GM12874 (cell line): ENCODE results near the gene DPYSL5.

ENCODE experiments used
- TF ChIP-seq, protein P1 (sequence below): IDR thresholded peaks from 2 replicates; pipeline ENCODE4 v1.5.1; 2011; ENCODE audit warnings: low read depth, mild to moderate bottlenecking, control low read depth, low read length, moderate library complexity; ENCODE audit not compliant: insufficient read depth

DPYSL5 gene

DNA sequence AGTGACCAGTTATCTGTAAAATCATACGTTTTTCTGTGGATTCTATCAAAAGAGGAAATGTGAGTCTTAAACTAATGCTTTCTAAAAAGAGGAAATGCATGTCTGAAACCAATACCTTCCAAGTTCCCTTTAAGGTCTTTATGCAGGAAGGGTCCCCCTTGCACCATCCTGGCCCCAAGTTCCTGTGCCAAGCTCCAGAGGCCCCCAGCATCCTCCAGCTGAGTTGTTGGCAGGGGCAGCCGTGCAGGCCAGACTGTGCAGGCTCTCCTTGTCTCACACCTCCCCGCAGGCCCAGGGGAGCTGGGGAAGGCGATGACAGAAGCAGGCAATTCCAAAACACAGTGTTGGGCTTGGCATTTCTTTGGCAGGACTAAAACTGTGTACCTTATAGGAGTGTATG, 39.2 kb downstream of the DPYSL5 start:
- TF ChIP-seq, protein P1, sequence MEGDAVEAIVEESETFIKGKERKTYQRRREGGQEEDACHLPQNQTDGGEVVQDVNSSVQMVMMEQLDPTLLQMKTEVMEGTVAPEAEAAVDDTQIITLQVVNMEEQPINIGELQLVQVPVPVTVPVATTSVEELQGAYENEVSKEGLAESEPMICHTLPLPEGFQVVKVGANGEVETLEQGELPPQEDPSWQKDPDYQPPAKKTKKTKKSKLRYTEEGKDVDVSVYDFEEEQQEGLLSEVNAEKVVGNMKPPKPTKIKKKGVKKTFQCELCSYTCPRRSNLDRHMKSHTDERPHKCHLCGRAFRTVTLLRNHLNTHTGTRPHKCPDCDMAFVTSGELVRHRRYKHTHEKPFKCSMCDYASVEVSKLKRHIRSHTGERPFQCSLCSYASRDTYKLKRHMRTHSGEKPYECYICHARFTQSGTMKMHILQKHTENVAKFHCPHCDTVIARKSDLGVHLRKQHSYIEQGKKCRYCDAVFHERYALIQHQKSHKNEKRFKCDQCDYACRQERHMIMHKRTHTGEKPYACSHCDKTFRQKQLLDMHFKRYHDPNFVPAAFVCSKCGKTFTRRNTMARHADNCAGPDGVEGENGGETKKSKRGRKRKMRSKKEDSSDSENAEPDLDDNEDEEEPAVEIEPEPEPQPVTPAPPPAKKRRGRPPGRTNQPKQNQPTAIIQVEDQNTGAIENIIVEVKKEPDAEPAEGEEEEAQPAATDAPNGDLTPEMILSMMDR, result no peak

DNA sequence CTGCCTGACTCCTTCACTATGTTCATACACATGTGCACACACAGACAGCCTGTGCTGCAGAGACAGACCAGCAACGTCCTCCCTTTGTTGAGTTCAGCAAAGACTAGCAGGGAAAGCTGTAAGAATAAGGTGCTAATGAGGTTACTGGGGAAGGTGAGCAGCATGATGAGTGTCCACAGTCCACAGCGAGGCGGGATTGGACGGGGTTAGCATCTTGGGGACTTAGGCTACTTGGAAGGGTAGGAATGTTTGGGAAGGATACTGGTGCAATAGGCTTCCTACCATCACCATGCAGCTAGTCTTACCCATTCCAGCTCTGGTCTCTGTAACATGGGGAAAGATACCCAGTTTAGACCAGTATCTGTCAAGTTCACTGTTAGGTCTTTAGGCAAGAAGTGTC, 41.9 kb downstream of the DPYSL5 start:
- TF ChIP-seq, protein P1, result no peak

GRCh38 chr2:26890341-26891000, 42.5 kb downstream of the DPYSL5 start:
- TF ChIP-seq, protein P1, result no peak

GRCh38 chr2:26892133-26892532, 44.2 kb downstream of the DPYSL5 start:
- TF ChIP-seq, protein P1, result no peak

DNA sequence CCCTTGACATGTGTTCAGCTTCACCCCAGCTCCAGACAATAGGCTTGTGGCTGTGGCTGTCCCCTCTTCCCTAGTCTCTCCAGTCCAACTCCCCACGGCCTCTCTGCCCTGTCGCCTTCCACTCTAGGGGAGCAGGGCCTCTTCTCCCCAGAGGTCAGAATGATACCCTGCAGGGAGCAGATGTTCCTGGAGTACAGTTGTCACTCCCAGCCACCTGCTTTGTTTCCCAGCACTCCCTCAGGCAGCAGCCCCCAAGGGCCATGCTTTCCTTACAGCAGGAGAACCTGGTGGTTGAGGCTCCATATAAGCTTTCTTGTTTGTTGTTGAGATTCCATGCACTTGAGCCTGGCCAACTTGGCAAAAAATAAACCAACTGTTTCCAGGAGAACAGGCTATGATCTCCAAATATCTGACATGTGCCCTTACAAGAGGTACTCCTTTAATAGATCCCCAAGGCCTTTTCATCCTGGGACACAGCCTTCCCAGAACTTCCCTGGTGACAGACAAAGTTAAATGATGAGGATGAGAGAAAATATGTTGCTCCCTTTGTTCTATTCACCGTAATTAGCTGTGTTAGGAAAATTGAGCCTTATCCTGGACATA, 45.1 kb downstream of the DPYSL5 start:
- TF ChIP-seq, protein P1, result no peak

- TF ChIP-seq, protein P1, result no peak
Observed at GRCh38 chr2:26894136-26894535, 46.2 kb downstream of the DPYSL5 start.

DNA sequence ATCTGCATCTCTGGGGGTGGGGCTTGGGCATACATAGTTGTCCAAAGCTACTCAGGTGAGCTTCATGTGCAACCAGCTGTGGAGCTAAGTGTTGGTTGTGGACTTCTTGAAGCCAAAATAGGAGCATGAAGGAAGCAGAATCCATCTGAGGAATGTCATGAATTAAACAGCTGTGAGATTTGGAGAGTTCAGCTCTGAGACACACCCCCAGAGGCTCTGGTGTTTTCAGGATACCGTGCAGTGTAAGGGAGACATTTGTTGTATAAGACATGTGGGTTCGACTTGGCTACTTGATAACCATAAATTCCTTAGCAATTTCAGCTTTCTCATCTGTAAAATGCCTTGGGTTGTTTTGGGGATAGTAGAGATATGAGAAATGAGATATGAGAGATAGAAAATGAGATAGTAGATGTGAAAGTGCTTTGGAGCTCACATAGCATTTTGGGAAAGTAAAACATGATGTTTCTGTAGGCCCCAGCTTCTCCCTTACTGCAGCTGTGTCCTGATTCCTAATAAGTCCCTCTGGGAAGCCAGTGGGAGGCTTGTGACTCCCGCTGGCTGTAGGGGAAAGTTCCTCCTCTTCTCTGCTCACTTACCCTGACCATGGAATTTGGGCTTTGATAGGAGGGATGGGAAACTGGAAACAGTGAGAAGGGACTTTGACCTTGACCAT, 50.0 kb downstream of the DPYSL5 start:
- TF ChIP-seq, protein P1, result no peak
